Neuronal stem cell (in vitro differentiated cells): ENCODE data around the gene TPRG1.

Experiments used
- DNase-seq: peaks from one replicate; pipeline ENCODE4 v3.0.0-alpha.2; 2013; ENCODE audit warnings: low spot score
- H2AFZ ChIP-seq: one replicate; pipeline ENCODE4 v1.6.1; 2013; ENCODE audit warnings: mild to moderate bottlenecking, low read length, inconsistent platforms
- H2AK5ac ChIP-seq: 2 replicates; pipeline ENCODE4 v1.6.1; 2013; ENCODE audit warnings: low read depth, mild to moderate bottlenecking, inconsistent platforms, low read length, moderate library complexity, mixed read lengths
- H2BK120ac ChIP-seq: 2 replicates; pipeline ENCODE4 v1.6.1; 2013; ENCODE audit warnings: low read depth, mild to moderate bottlenecking, inconsistent platforms, low read length, moderate library complexity, mixed read lengths
- H2BK12ac ChIP-seq: one replicate; pipeline ENCODE4 v1.6.1; 2013; ENCODE audit warnings: low read length, inconsistent platforms
- H2BK15ac ChIP-seq: 2 replicates; pipeline ENCODE4 v1.6.1; 2013; ENCODE audit warnings: mild to moderate bottlenecking, low read length, inconsistent platforms, mixed read lengths
- H2BK5ac ChIP-seq: one replicate; pipeline ENCODE4 v1.6.1; 2013; ENCODE audit warnings: inconsistent platforms, mild to moderate bottlenecking, low read length, moderate library complexity
- H3K14ac ChIP-seq: one replicate; pipeline ENCODE4 v1.6.1; 2013; ENCODE audit warnings: low read length, inconsistent platforms
- H3K18ac ChIP-seq: 2 replicates; pipeline ENCODE4 v1.6.1; 2013; ENCODE audit warnings: low read length, inconsistent platforms
- H3K23ac ChIP-seq: 2 replicates; pipeline ENCODE4 v1.6.1; 2013; ENCODE audit warnings: low read depth, mild to moderate bottlenecking, mixed read lengths, low read length, inconsistent platforms; ENCODE audit not compliant: poor library complexity
- H3K27ac ChIP-seq: replicated peaks from 3 replicates; pipeline ENCODE4 v1.5.1; 2013; ENCODE audit warnings: low read length, inconsistent platforms
- H3K27me3 ChIP-seq, 3 experiments: 2 replicates each; pipeline ENCODE4 v1.6.1; 2013; ENCODE audit warnings: low read length in 3 of 3, mild to moderate bottlenecking in 2 of 3, inconsistent platforms in 1 of 3, low read depth in 1 of 3, mixed read lengths in 1 of 3, moderate library complexity in 1 of 3; ENCODE audit not compliant: control insufficient read depth in 3 of 3, insufficient read depth in 3 of 3
- H3K36me3 ChIP-seq, 2 donors: replicated peaks in 1 of 2; 2 replicates each; pipeline ENCODE4 v1.6.1; 2013; ENCODE audit warnings: low read length in 2 of 2; ENCODE audit not compliant: control insufficient read depth in 2 of 2, insufficient read depth in 2 of 2
- H3K4ac ChIP-seq: 2 replicates; pipeline ENCODE4 v1.6.1; 2013; ENCODE audit warnings: inconsistent platforms, mild to moderate bottlenecking, low read length, moderate library complexity
- H3K4me1 ChIP-seq, 2 donors: 1 replicate in 1 of 2; 2 replicates in 1 of 2; pipeline ENCODE4 v1.6.1; 2013; ENCODE audit warnings: low read length in 2 of 2, low read depth in 1 of 2; ENCODE audit not compliant: control insufficient read depth in 2 of 2, insufficient read depth in 1 of 2
- H3K4me2 ChIP-seq: one replicate; pipeline ENCODE4 v1.6.1; 2013; ENCODE audit warnings: mild to moderate bottlenecking, low read length, inconsistent platforms; ENCODE audit not compliant: insufficient read depth, poor library complexity, severe bottlenecking
- H3K4me3 ChIP-seq, 2 donors: 2 replicates each; pipeline ENCODE4 v1.5.1; 2013; ENCODE audit warnings: low read length in 2 of 2, mild to moderate bottlenecking in 2 of 2, inconsistent platforms in 1 of 2, moderate library complexity in 1 of 2
- H3K79me1 ChIP-seq: one replicate; pipeline ENCODE4 v1.6.1; 2013; ENCODE audit warnings: low read depth, mild to moderate bottlenecking, inconsistent platforms, low read length, moderate library complexity
- H3K9ac ChIP-seq: one replicate; pipeline ENCODE4 v1.6.1; 2013; ENCODE audit warnings: mild to moderate bottlenecking, low read depth, low read length, inconsistent platforms; ENCODE audit not compliant: poor library complexity
- H3K9me3 ChIP-seq, 2 donors: replicated peaks in 1 of 2; 2 replicates each; pipeline versions ENCODE3 to v1.6.1; 2013; ENCODE audit warnings: low read length in 2 of 2, mild to moderate bottlenecking in 2 of 2, inconsistent platforms in 1 of 2, low read depth in 1 of 2, mixed read lengths in 1 of 2, moderate library complexity in 1 of 2; ENCODE audit not compliant: control insufficient read depth in 2 of 2, insufficient read depth in 1 of 2
- H4K8ac ChIP-seq: one replicate; pipeline ENCODE4 v1.6.1; 2013; ENCODE audit warnings: low read depth, mild to moderate bottlenecking, inconsistent platforms, low read length, moderate library complexity
- H4K91ac ChIP-seq: one replicate; pipeline ENCODE4 v1.6.1; 2013; ENCODE audit warnings: low read length, low read depth, mild to moderate bottlenecking, inconsistent platforms; ENCODE audit not compliant: poor library complexity
- WGBS, 2 donors: extraction: QIAGEN DNeasy Blood & Tissue Kit; methylation state at CpG; one replicate each; pipeline ENCODE4 v1.1.7; 2013; ENCODE audit warnings: missing lambda C conversion rate in 2 of 2, mixed read lengths in 1 of 2; ENCODE audit not compliant: insufficient read length in 2 of 2, insufficient replicate concordance in 1 of 2; ENCODE audit errors: extremely low coverage in 2 of 2; 5-methylcytosine and 5-hydroxymethylcytosine counted together

TPRG1 gene

DNA sequence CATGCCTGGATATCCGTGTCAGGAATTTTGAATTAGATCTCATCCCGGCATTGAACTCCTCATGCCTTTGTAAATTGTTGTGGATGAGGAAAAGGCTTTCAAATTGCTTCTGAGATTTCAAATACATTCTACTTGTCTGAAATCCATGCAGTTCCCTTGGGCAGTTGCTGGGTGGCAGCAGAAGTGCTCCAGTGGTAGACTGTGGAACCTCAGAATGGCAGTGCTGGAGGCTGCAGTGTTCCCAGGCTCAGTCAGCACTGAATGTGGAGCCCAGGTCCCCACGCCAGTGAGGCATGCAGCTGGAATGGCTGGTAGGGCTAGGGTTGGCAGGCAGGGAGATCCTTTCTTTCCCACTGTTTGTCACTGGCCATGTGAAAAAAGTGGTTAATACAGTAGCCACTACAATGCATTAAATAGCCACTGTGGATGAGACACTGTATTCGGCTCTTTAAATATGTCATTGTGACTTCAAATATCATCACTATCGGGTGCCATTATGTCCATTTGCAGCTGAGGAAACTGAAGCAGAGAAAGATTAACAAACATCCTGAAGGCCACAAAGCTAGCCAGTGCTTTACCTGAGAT is 98.6 kb downstream of the TPRG1 start:
- Histone ChIP-seq H2AK5ac (no peak overlapping the region), H3K4ac (no peak overlapping the region), H3K4me1 (no peaks in the 10 kb centered on the region), H3K9ac (no peak overlapping the region), H3K23ac (no peak overlapping the region), H3K9me3 (no peaks in the 10 kb centered on the region), H3K79me1 (no peaks in the 10 kb centered on the region), H3K4me2 (no peak overlapping the region), H4K91ac (no peak overlapping the region), H2AFZ (no peak overlapping the region), H3K27ac (no peak overlapping the region), H2BK120ac (no peak overlapping the region), H2BK15ac (no peak overlapping the region), H2BK12ac (no peak overlapping the region), H2BK5ac (no peak overlapping the region), H3K18ac (peak overlapping the region; percentile 46), H3K4me3 (no peak overlapping the region), H3K27me3 (no peaks in the 10 kb centered on the region), H3K14ac (no peak overlapping the region), H4K8ac (no peak overlapping the region), H3K36me3 (no peaks in the 10 kb centered on the region)
- WGBS, 2 donors, result no CpG with 5 or more reads among the region's 5 CpGs
- no peak for DNase-seq

DNA sequence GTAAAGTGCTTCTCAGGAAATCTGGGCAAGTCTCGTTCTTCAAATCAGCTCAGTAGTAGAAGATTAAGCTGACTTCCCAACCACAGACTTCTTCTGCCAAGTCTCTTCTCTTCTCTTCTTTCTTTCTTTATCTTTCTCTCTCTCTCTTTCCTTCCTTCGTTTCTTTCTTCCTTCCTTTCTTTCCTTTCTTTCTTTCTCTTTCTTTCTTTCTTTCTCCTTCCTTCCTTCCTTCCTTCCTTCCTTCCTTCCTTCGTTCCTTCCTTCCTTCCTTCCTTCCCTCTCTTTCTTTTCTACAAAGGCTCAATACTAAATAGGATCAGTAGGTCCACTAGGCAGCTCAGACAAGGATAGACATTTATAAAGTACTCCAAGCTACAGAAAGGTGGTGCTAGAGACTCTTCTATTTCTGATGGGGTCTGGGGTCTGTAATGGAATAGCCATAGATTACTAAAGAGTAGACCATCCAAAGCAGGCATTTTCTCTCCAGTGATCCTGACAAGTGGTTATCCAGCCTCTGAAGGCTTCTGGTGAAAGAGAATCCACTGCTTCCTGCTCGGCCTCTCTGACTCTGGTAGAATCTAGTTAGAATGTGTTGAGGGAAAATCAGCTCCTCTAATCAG is 100.8 kb downstream of the TPRG1 start:
- Histone ChIP-seq H3K4me2 (no peak overlapping the region), H3K4me1 (no peaks in the 10 kb centered on the region), H3K36me3 (no peaks in the 10 kb centered on the region), H4K91ac (no peak overlapping the region), H3K18ac (no peak overlapping the region), H2AFZ (no peak overlapping the region), H2BK15ac (no peak overlapping the region), H4K8ac (no peak overlapping the region), H2BK12ac (no peak overlapping the region), H3K27me3 (no peaks in the 10 kb centered on the region), H2AK5ac (no peak overlapping the region), H2BK120ac (no peak overlapping the region), H3K9me3 (no peaks in the 10 kb centered on the region), H3K14ac (no peak overlapping the region), H3K4me3 (no peak overlapping the region), H3K9ac (no peak overlapping the region), H3K4ac (no peak overlapping the region), H3K79me1 (no peaks in the 10 kb centered on the region), H3K23ac (no peak overlapping the region), H2BK5ac (no peak overlapping the region), H3K27ac (no peak overlapping the region)
- WGBS, 2 donors, result no CpG with 5 or more reads among the region's 4 CpGs
- DNase-seq, result peak; percentile 20

DNA sequence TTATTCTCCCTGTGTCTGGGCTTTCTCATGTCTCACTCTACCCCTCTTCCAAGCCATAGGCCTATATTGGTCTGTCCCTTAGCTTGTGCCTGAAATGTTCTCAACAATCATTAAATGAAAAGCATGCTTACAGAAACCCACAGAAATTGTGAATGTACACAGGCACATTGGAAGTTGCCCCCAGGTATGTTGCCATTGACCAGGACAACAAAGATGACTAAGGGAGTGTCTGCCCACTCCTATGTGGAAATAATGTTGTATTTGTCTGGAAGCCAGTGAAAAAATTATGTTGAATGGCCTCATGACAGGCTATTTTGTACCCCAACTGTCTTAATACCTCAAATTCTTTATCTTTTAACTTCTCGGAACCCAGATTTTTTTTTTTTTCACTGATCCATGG is 102.0 kb downstream of the TPRG1 start:
- H3K9ac ChIP-seq, result no peak overlapping the region
- no peak overlapping the region for H2AFZ ChIP-seq
- no peak overlapping the region for H3K4ac ChIP-seq
- no peak overlapping the region for H4K91ac ChIP-seq
- H4K8ac ChIP-seq, result no peak overlapping the region
- no peak overlapping the region for H3K4me3 ChIP-seq
- WGBS, 2 donors, result no CpG with 5 or more reads among the region's 1 CpG
- no peak for DNase-seq
- no peak overlapping the region for H3K14ac ChIP-seq
- no peak overlapping the region for H2BK12ac ChIP-seq
- no peak overlapping the region for H3K27ac ChIP-seq
- H3K79me1 ChIP-seq, result no peaks in the 10 kb centered on the region
- H3K18ac ChIP-seq, result no peak overlapping the region
- no peaks in the 10 kb centered on the region for H3K27me3 ChIP-seq
- H2AK5ac ChIP-seq, result no peak overlapping the region
- no peak overlapping the region for H2BK120ac ChIP-seq
- no peak overlapping the region for H2BK5ac ChIP-seq
- H3K9me3 ChIP-seq, result no peaks in the 10 kb centered on the region
- H3K4me2 ChIP-seq, result no peak overlapping the region
- H2BK15ac ChIP-seq, result no peak overlapping the region
- no peak overlapping the region for H3K23ac ChIP-seq
- H3K36me3 ChIP-seq, result no peaks in the 10 kb centered on the region
- no peaks in the 10 kb centered on the region for H3K4me1 ChIP-seq

DNA sequence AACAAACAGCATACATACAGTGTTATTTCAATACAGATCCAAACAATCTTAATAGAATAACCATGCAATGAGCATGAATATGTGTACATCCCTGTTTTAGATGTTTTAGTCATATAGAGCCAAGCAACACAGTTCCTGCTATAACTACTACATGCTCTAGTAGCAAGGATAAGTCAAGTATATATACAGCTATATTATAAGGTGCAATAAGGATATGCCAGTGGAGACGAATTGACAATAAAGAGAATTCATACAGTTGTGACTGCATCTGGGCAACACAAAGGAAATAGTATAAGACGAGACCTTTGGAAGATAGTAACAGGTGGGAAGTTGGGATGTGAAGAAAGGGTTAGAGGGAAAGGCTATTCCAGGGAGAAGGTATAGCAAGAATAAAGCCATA is 103.4 kb downstream of the TPRG1 start:
- Histone ChIP-seq H3K14ac (no peak overlapping the region), H3K4me2 (no peak overlapping the region), H3K23ac (no peak overlapping the region), H3K18ac (no peak overlapping the region), H2AFZ (no peak overlapping the region), H3K36me3 (no peaks in the 10 kb centered on the region), H2BK5ac (no peak overlapping the region), H2AK5ac (no peak overlapping the region), H3K27ac (no peak overlapping the region), H3K4ac (no peak overlapping the region), H2BK120ac (no peak overlapping the region), H2BK15ac (no peak overlapping the region), H4K8ac (no peak overlapping the region), H3K79me1 (no peaks in the 10 kb centered on the region), H3K4me1 (no peaks in the 10 kb centered on the region), H3K9me3 (no peaks in the 10 kb centered on the region), H3K4me3 (no peak overlapping the region), H4K91ac (no peak overlapping the region), H2BK12ac (no peak overlapping the region), H3K9ac (no peak overlapping the region), H3K27me3 (no peaks in the 10 kb centered on the region)
- WGBS, 2 donors, result no CpG with 5 or more reads among the region's 2 CpGs
- no peak for DNase-seq
